GM20000 (cell line): ENCODE data around the gene NSD2.
"Not testable (repeated sequence)": the region's sequence is repeated elsewhere in the genome, so short reads cannot be mapped to it uniquely, and the experiment has no call there.

Experiments
- DNase-seq: peaks from one replicate; pipeline ENCODE4 v3.0.0; 2012; ENCODE audit warnings: low spot score
- CTCF ChIP-seq: IDR thresholded peaks from 2 replicates; pipeline ENCODE4 v1.5.1; 2012; ENCODE audit warnings: mild to moderate bottlenecking, control low read depth; ENCODE audit errors: extremely low read depth, missing control alignments

The NSD2 gene

DNA sequence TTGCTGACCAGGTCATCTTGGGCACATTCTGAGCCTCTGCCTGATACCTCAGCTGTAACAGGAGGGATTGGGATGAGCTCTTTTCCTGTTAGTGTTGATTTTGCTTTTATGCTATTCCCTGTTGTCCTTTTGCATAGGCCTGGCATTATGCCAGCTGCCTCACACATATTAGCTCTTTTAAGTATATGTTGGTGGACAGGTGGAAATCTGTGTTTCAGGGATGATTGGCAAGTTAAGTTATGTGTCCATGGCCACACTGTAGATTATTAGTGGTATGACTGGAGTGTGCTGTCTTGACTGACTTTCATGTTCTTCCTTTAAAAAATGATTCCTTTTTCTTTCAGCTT lies 28.9 kb downstream of the NSD2 start:
- TF ChIP-seq CTCF = no peak
- DNase-seq = no peak

DNA sequence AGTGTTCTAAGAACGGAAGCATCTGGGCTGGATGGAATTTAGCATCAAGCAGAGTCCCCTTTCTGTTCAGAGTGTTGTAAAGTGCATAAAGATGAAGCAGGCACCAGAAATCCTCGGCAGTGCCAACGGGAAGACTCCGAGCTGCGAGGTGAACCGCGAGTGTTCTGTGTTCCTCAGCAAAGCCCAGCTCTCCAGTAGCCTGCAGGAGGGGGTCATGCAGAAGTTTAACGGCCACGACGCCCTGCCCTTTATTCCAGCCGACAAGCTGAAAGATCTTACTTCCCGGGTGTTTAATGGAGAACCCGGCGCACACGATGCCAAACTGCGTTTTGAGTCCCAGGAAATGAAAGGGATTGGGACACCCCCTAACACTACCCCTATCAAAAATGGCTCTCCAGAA lies 29.4 kb downstream of the NSD2 start:
- no peak for DNase-seq
- no peak for TF ChIP-seq CTCF

- no peak for TF ChIP-seq CTCF
- DNase-seq = no peak
Measured at GRCh38 chr4:1901127-1901526, 29.9 kb downstream of the NSD2 start.

DNA sequence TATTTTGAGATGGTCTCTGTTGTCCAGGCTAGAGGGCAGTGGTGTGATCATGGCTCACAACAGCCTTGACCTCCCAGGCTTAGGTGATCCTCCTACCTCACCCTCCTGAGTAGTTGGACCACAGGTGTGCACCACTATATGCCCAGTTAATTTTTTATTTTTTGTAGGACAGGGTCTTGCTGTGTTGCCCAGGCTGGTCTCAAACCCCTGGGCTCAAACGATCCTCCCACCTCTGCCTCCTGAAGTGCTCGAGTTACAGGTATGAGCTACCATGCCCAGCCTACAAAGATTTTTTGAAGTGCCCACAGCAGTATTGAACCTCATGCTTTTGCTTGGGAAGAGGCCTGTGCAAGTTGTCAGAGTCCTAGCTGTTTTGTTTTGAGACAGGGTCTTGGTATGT lies 31.1 kb downstream of the NSD2 start:
- DNase-seq = no peak

DNA sequence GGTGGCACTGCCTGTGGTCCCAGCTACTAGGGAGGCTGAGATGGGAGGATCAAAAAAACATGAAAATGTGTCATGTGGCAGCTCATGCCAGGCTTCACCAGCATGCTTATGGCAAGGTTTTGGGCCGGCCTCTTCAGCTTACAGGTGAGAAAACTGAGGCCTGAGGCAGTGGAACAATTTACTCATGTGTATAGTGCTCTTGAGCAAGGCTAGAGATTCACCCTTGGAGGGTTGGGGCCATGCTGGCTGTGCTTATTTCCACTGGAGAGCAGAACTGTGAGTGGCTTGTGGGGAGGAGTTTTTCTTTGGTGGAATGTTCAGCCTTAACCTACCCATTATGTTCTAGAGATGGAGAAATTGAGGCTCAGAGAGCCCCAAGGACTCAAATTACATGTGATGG lies 31.8 kb downstream of the NSD2 start:
- DNase-seq = no peak
- TF ChIP-seq CTCF = no peak

More for the DNA sequence above, 31.1 kb downstream of the NSD2 start:
- no peak for TF ChIP-seq CTCF

DNA sequence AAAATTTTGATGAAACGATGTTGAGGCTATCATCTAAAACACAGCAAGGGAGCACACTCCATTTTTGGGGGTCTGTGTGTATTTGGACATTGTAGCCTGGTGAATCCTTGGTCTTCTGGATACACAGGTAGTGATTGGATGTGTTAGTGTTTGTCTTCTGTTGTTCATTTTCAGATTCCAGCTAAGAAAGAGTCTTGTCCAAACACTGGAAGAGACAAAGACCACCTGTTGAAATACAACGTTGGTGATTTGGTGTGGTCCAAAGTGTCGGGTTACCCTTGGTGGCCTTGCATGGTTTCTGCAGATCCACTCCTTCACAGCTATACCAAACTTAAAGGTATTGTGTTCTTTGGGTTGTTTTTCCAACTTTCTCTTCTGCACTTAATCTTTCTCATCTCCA lies 32.8 kb downstream of the NSD2 start:
- no peak for DNase-seq
- no peak for TF ChIP-seq CTCF

DNA sequence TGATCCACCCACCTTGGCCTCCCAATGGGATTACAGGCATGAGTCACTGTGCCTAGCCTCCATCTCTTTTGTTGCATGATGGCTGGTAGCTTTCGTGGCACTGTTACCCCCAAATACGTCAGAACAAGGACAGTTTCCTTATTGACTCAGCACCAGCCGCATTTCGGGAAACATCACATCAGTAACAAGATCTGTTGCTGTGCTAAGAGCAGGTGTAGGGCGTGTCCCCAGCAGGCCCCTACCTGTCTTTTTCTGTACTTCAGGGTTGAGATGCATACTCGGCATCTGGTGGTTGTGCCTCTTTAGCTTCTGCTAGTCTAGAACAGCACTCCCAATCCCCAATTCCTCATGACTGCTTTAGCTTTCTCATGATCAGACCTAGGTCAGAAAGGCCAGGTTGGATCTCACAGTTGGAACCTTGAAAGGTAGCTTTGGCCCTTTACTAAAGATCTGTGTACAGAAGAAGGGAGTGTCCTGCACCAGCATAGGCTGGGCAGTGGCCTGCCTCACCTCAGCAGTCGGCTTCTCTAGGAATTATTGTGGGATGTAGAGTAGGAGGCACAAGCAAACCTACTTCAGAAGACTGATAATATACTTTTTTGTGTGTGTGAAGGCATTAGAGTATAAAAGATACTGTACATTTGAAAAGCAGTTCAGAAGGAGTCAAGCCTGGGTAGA lies 36.8 kb downstream of the NSD2 start:
- no peak for DNase-seq
- TF ChIP-seq CTCF = no peak

GRCh38 chr4:1909696-1910095 lies 38.5 kb downstream of the NSD2 start:
- DNase-seq = not testable (repeated sequence)
